KBM-7 (cell line): ENCODE results near the gene NBPF12.
A peak's percentile ranks its signal among the peaks of the same experiment; 100 is the strongest.
"Not testable (repeated sequence)": the region's sequence is repeated elsewhere in the genome, so short reads cannot be mapped to it uniquely, and the experiment has no call there.

ENCODE experiments used
- DNase-seq: peaks from one replicate; pipeline ENCODE4 v3.0.0-alpha.2; 2015
- in situ Hi-C: fragments of 300-500 bp; cut with MboI; formaldehyde crosslinking; loops from 2 replicates; pipeline ENCODE4 v1.14.3; 2020; ENCODE audit warnings: low sequenced_read_pairs, low pct_unique_long_range_greater_than_20kb, mixed read lengths

The NBPF12 gene

DNA sequence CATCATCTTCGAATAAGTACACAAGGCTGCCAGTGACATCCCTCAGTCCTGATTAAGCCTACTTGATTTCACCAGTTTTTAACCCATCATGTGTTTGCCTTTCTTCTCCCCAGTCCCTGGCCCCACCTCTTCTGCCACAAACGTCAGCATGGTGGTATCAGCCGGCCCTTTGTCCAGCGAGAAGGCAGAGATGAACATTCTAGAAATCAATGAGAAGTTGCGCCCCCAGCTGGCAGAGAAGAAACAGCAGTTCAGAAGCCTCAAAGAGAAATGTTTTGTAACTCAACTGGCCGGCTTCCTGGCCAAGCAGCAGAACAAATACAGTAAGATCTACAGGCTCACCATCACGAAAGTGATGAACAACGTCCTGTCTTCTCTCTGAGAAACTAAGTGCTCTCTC lies 28.2 kb downstream of the NBPF12 start:
- peak; percentile 3 for DNase-seq
- in situ Hi-C loops = not testable (repeated sequence)

DNA sequence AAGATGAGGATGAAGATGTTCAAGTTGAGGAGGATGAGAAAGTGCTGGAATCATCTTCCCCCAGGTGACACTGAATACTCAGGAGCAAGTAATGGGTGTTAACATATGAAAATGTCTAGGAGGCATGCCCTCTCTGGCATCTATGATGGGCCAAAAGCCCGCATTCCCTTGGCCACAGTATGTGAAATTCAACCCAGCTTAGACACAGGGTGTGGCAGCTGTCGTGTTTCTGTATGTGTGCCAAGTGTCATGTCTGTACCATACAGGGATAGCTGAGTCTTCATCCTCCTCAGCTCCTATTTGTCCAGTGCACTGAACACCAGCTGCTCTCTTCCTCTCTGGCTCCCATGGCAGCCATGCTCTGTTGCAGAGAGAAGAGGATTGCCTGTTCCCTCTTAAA lies 32.5 kb downstream of the NBPF12 start:
- in situ Hi-C loops, DNase-seq: not testable (repeated sequence)

DNA sequence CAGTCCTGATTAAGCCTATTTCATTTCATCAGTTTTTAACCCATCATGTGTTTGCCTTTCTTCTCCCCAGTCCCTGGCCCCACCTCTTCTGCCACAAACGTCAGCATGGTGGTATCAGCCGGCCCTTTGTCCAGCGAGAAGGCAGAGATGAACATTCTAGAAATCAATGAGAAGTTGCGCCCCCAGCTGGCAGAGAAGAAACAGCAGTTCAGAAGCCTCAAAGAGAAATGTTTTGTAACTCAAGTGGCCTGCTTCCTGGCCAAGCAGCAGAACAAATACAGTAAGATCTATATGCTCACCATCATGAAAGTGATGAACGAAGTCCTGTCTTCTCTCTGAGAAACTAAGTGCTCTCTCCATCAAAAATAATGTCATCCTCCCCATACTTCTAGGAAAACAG lies 34.6 kb downstream of the NBPF12 start:
- in situ Hi-C loops, DNase-seq: not testable (repeated sequence)

DNA sequence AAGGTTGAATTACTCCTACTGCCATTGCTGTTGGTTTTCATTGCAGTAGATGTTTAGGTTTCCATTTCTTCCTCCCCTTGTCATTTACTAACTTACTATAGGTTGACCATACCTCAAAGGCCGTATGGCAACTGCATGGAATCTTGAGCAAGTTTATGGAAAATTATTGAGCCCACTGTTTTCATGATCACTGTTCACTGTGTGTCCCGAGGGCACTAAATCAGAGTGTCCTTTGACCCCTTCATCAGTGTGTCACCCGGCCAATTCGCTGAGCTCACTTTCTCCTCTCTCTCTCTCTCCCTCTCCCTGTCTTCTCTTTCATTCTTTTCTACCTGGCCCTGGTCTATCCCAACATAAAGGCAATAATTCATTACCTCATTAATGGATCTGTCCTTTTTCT lies 47.7 kb downstream of the NBPF12 start:
- in situ Hi-C loops, DNase-seq: not testable (repeated sequence)

DNA sequence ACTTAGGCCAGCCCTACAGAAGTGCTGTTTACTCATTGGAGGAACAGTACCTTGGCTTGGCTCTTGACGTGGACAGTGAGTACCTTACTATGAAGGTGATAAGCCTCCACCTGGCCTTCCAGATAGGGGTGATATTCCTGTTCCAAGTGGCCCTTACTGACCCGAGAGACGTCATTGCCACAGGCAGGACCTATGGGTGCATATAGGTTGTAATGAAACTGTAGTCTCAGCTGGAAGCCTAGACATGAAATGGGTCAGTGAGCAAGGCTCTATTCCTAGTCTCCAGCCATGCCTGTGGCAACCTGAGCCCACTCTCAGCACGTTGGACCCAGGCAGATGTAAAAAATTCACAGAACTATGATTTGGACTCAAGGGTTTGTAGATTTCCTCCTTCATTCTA lies 48.3 kb downstream of the NBPF12 start:
- DNase-seq, in situ Hi-C loops: not testable (repeated sequence)

DNA sequence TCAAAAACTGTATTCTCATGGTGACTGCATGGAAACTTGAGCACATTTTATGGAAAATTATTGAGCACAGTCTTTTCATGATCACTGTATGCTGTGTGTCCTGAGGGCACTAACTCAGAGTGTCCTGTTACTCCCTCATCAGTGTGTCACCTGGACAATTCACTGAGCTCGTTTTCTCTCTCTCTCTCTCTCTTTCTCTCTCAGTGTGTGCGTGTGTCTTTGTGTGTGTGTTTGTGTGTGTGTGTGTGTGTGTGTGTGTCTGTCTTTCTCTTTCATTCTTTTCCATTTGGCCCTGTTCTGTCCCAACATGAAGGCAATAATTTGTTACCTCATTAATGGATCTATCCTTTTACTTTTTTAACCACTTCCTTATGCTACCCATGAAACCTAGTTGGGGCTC lies 49.4 kb downstream of the NBPF12 start:
- in situ Hi-C loops = not testable (repeated sequence)

DNA sequence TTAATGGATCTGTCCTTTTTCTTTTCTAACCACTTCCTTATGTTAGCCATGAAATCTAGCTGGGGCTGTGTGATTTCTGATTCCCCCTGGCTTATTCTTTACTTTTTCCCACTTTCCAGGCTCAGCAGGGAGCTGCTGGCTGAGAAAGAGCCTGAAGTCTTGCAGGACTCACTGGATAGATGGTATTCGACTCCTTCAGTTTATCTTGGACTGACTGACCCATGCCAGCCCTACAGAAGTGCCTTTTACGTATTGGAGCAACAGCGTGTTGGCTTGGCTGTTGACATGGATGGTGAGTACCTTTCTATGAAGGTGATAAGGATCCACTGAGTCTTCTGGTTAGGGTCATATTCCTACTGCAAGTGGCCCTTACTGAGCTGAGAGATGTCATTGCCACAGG lies 51.3 kb downstream of the NBPF12 start:
- in situ Hi-C loops = not testable (repeated sequence)

More for the DNA sequence above, 49.4 kb downstream of the NBPF12 start:
- not testable (repeated sequence) for DNase-seq

DNA sequence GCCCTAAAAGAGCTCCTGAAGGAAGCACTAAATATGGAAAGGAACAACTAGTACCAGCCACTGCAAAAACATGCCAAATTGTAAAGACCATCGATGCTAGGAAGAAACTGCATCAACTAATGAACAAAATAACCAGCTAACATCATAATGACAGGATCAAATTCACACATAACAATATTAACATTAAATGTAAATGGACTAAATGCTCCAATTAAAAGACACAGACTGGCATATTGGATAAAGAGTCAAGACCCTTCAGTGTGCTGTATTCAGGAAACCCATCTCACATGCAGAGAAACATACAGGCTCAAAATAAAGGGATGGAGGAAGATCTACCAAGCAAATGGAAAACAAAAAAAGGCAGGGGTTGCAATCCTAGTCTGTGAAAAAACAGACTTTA lies 70.4 kb downstream of the NBPF12 start:
- in situ Hi-C loops, DNase-seq: not testable (repeated sequence)

More for the DNA sequence above, 51.3 kb downstream of the NBPF12 start:
- not testable (repeated sequence) for DNase-seq

DNA sequence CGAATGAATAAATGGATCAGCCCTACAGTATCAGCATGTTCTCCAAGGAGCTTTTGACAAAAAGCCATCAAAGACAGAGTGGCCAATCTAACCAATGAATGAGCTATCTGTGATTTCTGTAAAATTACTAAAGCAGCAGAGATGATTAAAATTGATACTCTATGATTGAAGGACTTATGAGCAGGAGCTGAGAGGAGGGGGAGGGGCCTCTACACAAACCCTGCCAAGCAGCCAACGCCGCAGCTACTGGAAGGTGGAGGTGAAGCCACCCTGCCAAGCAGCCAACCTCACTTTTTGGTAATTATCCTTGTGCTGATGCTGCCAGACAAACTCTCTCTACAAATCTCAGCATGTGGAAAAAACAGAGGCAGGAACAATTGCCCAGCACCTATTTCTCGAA lies 88.9 kb downstream of the NBPF12 start:
- in situ Hi-C loops, DNase-seq: not testable (repeated sequence)

DNA sequence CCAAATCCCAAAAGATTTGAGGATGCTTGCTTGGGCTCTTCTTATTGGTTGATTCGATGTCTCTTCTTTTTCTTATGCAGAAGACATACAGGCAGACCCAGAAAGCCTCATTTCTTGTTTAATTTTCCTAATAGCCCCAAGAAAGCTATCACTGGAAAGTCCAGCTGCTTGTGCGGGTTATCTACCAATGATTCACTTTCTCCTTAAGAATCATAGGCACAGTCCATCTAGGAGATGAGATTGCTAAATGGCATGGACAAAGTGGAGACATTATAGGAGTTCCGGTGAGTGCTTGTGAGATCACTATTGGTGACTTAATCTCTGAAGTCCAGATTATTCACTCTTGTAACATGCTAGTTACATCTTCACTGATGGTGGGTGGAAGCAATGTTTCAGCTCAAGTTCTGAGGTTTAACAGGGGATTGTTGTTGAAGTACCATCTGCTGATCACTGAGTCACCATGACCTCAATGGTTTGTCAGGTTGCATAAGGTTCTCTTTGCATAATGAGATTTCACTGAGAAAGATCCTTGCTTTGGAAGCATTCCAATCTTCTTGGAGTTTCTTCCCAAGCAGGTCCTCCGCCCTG lies 92.0 kb downstream of the NBPF12 start:
- in situ Hi-C loops, DNase-seq: not testable (repeated sequence)

DNA sequence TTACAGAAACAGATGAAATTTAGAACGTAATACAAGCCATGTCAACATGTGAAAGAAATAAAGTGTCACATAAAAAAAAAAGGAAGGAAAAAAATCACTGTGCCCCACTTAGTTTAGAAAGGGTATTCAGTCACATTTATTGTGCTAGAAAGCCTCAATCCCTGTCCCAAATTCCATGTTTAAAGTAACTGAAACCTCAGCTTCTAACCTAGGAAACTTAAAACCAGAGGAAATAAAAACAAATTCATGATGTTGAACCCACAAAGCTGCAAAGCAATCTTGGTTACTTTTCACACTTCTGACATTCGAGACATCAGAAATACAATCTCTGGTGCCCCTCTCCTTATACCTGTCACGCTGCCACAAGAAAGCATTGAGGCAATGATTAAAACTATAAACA lies 101.8 kb downstream of the NBPF12 start:
- DNase-seq = no peak
- in situ Hi-C loops = no loop called here

DNA sequence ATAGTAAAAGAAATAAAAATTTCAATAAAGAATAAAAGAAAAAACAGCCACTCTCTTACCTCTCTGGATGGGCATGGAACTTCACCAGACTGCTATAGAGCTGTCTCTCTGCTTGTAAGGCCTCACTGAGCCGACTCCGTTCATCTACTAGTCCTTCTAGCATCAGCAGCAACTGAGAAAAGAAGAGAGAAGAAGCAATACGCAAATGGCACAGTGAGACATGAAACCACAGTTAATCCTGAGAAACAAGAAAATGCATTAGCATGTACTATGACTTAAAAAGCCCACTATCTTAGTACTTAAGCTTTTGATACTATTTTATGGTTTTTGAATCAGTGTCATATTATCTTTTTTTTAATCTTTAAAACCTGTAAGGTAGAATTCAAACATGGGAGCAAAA lies 104.8 kb downstream of the NBPF12 start:
- in situ Hi-C loops, DNase-seq: not testable (repeated sequence)

DNA sequence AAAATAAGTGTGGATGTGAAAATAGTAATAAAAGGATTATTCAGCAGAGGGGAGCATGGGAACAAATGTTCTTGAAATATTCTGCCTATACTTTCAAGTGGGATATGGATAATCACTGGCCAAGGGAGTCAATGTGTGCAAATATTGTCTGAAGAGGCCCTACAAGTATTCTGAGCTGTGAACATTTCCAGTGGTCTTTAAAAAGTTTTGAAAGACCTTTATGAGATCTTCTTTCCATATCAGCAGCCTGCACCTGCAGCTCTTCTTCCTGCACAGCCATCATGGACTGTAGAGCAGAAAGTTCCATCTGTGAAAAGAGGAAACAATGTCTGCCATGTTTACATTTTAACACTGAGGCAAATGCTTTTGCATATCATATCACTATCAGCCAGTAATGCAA lies 106.4 kb downstream of the NBPF12 start:
- DNase-seq = peak; percentile 58
- in situ Hi-C loops = not testable (repeated sequence)
